ENCODE measurements around the gene RPS2.
"Not testable (repeated sequence)": the region's sequence is repeated elsewhere in the genome, so short reads cannot be mapped to it uniquely, and the experiment has no call there.

Gene RPS2

DNA sequence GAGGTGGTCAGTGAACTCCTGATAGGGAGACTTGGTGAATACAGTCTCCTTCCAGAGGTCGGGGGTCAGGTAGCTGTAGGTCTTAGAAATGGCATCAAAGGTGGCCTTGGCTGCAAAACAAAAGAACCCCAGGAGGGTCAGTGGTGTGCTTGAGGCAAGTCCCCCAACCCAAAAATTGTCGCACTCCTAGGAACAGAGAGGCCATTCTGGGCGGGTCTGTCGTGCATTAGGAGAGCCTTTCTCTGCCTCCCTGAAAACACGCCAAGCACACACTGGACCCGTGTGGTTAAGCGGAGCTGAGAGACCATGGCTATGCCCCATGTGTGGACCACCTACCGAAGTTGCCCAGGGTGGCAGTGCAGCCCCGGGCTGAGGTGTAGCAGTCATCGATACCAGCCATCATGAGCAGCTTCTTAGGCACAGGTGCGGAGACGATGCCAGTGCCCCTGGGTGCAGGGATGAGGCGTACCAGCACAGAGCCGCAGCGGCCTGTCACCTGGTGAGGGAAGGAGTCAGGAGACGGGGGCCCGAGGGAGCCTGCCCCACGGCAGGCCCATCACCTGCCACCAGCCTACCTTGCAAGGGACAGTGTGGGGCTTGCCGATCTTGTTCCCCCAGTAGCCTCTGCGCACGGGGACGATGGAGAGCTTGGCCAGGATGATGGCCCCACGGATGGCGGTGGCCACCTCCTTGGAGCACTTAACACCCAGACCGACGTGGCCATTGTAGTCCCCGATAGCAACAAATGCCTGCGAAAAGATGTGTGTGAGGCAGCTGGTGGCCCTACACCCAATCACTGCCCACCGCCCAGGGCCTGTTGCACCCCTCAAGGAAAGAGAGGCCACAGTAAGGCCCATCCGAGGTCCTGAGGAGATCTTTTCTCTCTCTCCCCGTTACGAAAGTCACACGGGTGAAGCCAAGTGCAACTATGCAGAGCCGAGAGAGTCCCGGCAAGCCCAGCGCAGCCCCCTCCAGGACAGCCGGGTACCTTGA, 2.2 kb downstream of the RPS2 start:
- DNase-seq: not testable (repeated sequence)

DNA sequence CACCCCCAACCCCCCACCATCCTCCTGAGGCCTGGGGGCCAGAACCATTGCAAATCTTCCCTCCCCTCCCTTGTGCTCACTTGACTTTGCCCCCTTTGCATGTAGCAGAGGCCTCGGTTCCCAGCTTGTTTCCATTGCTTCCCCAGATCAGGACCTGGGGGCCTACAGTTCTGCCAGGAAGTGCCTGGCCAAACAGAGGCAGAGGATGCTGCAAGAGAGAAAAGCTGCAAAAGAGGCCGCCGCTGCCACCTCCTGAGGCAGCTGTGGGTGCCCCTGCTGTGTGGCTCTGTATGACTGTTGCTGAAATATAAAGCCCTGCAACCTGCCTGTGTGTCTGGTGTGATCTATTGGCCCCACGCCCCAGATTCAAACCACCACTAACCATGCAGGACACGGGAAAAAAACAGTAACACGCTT, 3.0 kb downstream of the RPS2 start:
- DNase-seq: no peak

DNA sequence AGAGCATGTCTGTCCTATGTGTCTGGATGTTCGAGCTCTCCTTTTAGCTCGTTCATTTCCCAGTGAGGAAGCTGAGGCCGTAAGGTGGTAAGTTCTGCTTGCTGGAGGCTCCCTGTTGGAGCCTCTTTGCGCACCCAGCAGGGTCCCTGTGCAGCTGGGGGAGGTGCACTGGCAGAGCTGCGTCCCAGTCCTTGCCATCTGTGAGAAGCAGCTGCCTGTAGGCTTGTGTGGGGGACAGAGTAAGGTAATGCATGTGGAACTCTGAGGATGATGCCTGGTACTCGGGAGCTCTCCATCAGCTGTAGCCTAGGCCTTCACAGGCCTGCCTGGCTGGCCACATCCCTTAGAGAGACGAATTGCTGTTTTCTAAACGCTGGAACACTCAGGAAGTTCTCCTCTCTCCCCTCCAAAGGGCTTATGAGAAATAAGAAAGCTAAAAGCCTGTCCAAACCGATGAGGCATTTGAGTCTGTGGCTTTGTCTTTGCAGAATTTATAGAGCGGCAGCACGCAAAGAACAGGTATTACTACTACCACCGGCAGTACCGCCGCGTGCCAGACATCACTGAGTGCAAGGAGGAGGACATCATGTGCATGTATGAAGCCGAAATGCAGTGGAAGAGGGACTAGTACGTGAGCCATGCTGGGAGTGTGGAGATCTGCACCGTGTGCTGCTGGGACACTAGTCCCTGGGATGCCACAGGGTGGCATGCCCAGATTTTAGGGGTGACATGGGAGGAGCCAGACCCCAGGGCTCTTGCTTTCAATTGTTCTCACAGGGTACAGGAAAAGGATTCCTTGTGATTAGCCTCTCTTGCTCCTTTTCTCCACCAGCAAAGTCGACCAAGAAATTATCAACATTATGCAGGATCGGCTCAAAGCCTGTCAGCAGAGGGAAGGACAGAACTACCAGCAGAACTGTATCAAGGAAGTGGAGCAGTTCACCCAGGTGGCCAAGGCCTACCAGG, 3.7 kb downstream of the RPS2 start:
- peak; percentile 53 for DNase-seq

DNA sequence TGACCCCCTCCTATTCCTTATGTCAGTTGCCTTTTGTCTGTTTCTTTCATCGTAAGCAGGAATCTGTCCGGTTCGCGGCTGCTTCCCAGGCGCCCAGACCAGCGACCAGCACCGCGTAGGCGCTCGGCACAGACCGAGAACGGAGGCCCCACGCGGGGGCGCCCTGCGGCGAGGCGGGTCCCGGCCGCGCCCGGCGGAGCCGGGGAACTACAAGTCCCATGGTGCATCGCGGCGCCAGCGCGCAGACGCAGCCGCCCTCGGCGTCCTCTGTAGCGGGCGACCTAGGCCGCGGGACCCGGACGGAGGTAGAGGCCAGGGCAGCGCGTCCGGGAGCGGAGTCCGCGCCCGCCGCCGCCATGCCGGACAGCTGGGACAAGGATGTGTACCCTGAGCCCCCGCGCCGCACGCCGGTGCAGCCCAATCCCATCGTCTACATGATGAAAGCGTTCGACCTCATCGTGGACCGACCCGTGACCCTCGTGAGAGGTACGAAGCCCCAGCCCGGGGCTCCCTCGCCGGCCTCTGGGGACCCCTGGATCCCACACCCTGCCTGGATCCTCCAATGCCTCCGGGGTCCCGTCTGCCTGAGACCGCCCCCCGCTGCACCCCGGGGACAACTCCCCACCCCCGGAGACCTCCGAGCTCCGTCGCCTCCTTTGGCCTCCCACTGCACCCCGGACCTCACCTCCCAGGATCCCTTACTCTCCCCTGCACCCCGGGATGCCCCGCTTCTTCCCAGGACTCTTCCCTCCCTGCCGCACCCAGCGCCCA, 5.2 kb downstream of the RPS2 start, which contains the start of gene NDUFB10:
NDUFB10 (plus strand) TSS at position 270 of the 771 bp plus-strand sequence; CDS start at position 357, 87 bp downstream.
- DNase-seq: peak; percentile 94

DNA sequence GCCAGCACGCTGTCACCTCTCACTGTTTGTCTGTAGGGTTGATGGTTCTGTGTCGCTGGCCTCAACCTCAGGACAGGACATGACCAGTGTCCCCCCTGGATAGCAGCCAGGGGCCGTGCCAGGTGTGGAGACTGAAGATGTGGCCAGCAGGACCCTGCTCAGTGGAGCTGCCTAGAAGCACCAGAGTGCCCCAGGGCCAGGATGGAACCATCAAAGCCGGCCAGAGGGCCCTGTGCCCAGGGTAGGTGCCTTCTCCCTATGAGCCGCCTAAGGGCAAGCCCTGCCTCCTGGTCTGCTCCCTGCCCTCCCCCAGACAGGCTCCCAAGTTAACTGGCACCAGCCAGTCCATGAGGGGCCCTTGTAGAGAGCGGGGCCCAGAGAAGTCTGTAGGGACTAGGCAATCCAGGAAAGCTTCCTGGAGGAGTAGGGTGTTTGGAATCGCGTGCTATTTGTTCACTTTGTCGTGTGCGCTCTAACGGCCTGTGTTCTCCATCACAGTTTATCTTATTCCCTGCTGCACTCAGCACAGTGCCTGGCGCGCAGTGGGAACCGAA, 5.8 kb downstream of the RPS2 start:
- DNase-seq: no peak

DNA sequence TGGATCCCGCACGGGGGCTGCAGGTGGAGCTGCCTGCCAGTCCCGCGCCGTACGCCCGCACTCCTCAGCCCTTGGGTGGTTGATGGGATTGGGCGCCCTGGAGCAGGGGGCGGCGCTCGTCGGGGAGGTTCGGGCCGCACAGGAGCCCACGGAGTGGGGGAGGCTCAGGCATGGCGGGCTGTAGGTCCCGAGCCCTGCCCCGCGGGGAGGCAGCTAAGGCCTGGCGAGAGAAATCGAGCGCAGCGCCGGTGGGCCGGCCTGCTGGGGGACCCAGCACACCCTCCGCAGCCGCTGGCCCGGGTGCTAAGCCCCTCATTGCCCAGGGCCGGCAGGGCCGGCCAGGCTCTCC, 6.5 kb downstream of the RPS2 start:
- not testable (repeated sequence) for DNase-seq

DNA sequence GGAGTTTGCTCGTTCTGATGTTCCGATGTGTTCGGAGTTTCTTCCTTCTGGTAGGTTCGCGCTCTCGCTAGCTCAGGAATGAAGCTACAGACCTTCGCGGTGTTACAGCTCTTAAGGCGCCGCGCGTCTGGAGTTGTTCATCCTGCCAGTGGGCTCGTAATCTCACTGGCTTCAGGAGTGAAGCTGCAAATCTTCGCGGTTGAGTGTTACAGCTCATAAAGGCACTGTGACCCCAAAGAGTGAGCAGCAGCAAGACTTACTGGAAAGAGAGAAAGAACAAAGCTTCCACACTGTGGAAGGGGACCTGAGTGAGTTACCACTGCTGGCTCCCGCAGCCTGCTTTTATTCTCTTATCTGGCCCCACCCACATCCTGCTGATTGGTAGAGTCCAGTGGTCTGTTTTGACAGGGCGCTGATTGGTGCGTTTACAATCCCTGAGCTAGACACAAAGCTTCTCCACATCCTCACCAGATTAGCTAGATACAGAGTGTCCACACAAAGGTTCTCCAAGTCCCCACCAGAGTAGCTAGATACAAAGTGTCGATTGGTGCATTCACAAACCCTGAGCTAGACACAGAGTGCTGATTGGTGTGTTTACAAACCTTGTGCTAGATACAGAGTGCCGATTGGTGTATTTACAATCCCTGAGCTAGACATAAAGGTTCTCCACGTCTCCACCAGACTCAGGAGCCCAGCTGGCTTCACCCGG, 7.0 kb downstream of the RPS2 start:
- not testable (repeated sequence) for DNase-seq

DNA sequence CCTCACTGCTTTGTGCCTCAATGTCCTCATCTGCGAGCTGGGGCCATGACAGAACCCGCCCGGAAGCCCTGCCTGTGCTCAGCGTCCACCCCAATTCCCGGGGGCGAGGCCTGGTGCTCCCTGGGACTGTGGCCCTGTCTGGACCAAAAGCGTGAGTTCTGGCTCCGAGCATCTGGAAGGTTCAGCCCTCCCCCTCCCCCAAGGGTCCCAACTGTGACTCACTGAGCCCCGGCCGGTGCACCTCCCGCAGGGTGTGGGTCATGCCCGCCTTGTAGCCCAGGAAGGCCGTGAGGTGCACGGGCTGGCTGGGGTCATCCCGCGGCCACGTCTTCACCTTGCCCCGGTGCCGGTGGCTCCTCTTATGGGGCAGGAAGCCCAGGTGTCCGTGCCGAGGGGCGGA, 10.9 kb downstream of the RPS2 start:
- DNase-seq: no peak

DNA sequence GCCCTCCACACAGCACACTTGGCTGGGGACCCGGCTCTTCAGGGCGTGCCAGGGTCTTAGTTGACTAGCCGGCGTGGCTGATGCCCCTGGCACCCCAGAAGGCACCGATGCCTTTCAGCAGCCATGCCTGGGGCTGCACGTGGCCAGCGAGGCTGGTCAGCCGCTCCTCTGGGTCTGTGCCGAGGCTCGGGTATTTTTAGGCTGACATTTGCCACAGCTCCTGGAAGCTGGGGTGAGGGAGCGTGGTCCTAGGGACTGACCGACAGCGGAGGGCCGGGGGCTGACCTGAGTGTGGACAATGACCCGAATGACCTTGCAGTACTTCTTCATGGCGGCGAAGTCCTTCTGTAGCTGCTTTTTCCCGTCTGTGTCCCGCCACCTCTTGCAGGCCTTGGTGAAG, 14.1 kb downstream of the RPS2 start:
- no peak for DNase-seq

DNA sequence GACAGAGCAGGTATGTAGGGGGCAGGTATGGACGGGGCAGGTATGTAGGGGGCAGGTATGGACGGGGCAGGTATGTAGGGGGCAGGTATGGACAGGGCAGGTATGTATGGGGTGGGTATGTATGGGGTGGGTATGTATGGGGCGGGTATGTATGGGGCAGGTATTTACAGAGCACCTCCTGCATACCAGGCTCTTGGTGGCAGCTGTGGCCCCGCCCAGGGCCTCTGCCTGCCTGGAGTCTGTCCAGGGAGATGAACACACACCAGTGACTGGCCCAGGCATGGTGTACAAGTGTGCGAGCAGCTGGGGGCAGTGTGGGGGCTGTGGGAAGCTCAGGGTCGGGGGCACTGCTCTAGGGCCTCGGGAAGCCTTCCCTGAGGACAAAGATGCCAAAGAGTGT, 14.6 kb downstream of the RPS2 start:
- DNase-seq: no peak

DNA sequence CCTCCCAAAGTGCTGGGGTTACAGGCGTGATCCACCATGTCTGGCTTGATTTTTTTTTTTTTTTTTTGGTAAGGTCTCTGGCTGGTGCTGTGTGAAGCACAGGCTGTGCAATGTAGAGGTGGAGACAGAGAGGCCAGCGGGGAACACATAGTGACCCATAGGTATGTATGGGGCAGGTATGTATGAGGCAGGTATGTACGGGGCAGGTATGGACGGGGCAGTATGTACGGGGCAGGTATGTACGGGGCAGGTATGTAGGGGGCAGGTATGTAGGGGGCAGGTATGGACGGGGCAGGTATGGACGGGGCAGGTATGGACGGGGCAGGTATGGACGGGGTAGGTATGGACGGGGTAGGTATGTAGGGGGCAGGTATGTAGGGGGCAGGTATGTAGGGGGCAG, 15.1 kb downstream of the RPS2 start:
- no peak for DNase-seq

DNA sequence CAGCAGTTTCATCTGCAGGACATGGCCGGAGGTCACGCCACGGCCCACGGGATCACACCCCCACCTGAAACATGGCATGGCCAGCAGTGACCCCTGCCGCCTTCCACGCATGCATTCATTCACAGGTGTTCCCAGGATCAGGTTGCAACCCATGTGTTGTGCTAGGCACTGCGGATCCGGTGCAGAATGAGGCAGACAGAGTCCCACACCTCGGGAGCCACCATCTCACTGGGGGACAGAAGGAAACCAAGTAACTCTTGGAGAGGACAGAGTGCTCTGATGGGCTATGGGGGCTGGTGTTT, 17.3 kb downstream of the RPS2 start:
- no peak for DNase-seq

DNA sequence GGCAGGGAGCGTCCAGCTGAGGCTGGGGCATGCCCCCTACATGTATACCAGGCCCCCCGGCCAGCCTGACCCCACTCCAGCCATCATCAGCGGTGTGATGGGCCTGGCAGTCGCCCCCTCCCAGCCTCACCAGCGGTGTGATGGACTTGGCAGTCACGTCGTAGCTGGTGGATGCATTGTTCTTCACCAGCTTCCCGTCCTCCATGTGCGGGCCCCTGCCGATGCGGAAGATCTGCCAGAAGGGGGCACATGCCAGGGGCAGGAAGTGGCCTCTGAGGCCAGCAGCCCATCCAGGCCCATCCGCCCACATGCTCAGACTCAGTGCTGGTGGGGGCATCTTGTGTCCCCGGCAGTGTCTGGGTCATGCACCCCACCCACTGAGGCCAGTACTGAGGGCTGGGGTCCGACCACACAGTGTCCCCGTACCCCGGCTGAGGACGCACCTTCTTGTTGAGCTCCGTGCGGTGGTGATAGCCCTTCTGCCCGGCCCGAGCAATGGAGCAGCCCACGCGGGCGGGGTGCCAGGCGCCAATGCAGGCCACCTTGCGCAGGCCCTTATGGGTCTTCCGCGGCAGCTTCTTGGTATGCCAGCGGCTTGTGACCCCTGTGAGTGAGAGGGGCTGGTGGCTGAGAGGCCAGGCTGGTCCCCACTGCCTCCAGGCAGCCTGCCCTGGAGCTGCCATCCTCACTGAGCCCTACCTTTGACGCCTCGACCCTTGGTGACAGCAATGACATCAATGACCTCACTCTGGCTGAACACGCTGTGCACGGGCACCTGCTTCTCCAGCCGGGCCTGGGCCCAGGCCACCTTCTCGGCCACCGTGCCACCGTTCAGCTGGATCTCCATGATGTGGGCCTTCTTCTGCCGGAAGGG, 17.9 kb downstream of the RPS2 start:
- DNase-seq: no peak

DNA sequence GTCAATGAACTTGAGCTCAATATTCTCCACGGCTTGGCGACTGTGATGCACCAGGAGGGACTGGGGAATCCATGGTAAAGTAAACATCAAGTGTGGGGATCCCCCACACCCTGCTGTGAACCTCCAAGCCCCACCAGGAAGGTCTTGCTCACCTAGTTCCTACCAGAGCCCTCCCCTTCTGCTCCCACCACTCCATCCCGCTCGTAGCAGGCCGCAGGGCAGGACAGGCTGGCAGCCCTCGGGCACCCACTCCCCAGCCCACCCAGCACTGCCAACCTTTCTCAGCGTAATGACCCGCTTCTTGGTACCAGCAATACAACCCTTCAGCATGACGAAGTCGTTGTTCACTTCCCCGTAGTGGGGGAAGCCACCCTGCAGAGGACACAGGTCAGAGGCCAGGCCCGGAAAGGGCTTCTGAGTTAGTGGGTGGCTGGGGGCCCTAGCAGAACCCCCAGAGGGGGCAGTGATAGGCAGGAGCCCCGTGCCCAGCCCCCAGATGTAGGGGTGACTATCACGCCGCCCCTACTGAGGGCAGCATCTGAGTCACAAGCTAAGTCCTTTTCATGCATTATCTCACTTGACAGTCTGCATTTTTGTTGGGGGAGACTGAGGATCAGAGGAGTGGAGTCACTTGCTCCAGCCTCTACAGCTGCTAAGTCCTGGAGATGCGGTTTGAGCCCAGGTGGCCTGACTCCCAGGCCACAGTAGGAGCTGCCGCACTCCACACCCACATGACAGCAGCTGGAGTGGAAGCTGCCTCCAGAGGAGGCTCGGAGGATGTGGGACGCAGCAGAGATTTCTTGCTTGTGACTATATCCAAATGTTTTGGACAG, 18.9 kb downstream of the RPS2 start:
- no peak for DNase-seq

DNA sequence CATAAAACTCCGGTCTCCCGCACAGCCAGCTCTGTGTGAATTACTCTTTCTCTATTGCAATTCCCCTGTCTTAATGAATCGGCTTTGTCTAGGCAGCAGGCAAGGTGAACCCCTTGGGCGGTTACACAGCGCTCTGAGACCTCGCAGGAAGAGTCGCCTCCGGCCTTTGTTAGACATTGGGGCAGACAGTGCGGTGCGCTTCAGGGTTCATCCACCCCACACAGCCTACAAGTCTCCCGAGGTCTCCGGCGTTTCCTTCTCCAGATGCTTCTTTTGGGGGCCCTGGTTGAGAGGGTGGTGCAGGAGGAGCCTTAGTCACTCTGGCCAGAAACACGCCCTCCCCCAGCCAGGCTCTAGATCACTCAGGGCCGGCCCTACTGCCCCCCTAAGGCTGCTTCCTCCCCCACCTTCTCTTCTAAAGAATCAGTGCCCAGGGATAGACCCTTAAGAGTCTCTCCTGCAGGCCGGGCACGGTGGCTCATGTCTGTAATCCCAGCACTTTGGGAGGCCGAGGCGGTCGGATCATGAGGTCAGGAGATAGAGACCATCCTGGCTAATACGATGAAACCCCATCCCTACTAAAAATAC, 19.9 kb downstream of the RPS2 start:
- no peak for DNase-seq

DNA sequence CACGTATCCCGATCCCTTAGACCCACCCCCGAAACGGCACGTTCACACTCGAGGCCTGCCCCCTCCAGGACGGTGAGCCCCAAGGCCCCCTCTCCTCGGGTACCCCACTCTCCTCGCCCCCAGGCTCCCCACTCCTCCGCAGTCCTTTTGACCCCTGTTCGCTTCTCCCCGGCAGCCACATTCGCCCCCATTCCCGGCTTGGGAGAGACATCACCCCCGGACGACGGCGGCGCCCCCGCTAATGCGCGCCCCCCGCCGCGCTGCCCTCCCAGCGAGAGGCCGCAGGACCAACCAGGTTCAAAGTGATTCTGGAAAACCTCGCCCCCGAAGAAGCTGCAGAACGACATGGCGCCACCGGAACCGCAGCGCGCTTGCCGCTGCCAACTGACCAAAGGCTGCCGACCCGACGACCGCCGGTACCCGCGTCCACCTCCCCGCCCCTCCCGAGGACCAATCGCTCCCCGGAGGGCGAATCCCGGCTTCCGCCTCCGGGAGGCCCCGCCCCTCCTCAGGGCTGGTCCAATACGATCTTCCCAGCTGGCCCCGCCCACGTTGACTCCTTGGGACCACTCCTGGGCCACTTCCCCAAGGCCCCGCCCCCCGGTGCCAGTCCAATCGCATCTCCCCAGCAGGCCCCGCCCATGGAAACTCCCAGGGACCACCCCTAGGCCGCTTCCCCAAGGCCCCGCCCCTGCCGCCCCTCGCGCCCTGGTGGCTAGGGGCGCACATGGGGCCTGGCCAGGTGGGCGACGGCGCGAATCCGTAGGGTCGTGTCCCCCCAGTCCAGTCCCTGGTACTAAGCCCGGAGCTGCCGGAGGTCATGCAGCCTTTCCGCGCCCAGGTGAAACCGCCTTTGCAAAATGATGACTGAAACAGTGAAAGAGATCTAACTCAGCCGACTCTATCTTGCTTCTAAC, 21.6 kb downstream of the RPS2 start, which contains the start of gene MSRB1:
MSRB1 (minus strand) TSS at position 390 of the 917 bp plus-strand sequence; CDS start at position 347, 43 bp downstream.
- DNase-seq: peak; percentile 99

DNA sequence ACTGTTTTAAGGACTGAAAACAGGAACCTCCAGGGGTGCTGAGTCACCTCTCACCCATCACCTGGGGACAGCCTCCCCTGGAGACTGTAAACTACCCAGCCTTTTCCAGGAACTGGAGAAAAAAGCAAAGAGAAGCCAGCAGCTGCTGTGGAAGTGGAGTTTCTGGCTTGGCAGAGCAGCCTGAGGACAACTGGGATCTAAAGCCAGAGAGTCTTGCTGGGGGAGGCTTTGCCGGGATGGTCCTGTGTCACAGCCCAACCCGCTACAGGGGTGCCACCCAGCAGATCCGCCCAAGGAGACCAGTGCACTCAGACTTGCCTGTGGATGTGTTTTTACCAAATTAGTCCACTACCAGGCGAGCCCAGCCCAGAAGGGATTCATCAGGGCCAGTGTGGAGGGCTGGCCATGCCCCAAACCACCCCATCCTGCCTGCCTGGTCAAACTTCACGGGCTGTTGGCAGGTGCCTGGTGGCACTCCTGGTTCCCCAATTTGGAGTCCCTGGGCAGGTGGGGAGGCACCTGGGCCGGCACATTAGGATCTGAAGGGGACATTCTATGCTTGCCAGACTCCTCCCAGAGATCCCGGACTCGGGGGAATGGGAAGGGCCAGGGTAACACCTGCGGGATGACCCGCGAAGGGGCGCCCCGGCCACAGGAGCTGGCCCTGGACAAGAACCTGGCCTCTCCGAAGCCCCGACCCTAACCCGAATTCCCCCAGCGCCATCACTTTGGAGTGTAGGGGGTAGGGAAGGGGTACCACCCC, 22.4 kb downstream of the RPS2 start:
- DNase-seq: no peak

Measured in stimulated activated CD4-positive, alpha-beta T cell treated with anti-CD3 and anti-CD28 coated beads, Interleukin-12 subunit alpha, Interleukin-12 subunit beta, amount 100 ng/mL, for 4 hours (primary cell).